Ectodermal cell (in vitro differentiated cells): ENCODE measurements around the gene ANXA1.

Source experiments
- H3K27ac ChIP-seq: 2 replicates; pipeline ENCODE4 v1.7.0; 2013; ENCODE audit warnings: mild to moderate bottlenecking, low read depth, low read length; ENCODE audit not compliant: insufficient read depth, poor library complexity, severe bottlenecking
- H3K27me3 ChIP-seq: 2 replicates; pipeline ENCODE4 v1.7.0; 2013; ENCODE audit warnings: mild to moderate bottlenecking, low read length; ENCODE audit not compliant: insufficient read depth, control insufficient read depth, poor library complexity, severe bottlenecking
- H3K36me3 ChIP-seq: one replicate; pipeline ENCODE4 v1.7.0; 2013; ENCODE audit warnings: low read length; ENCODE audit not compliant: control insufficient read depth, insufficient read depth
- H3K4me1 ChIP-seq: one replicate; pipeline ENCODE4 v1.7.0; 2013; ENCODE audit warnings: low read length; ENCODE audit not compliant: control insufficient read depth, insufficient read depth
- H3K4me3 ChIP-seq: 2 replicates; pipeline ENCODE4 v1.7.0; 2013; ENCODE audit warnings: low read depth, low read length, control low read depth; ENCODE audit not compliant: insufficient read depth
- H3K9me3 ChIP-seq: 2 replicates; pipeline ENCODE4 v1.7.0; 2013; ENCODE audit warnings: mild to moderate bottlenecking, low read length, moderate library complexity; ENCODE audit not compliant: control insufficient read depth
- WGBS, 2 experiments: methylation state at CpG; one replicate each; pipeline ENCODE4 v1.1.7; 2013; ENCODE audit warnings: missing lambda C conversion rate in 2 of 2; 5-methylcytosine and 5-hydroxymethylcytosine counted together

The ANXA1 gene

GRCh38 chr9:73204936-73205335 is 53.3 kb downstream of the ANXA1 start:
- Histone ChIP-seq H3K4me1 (peaks cover 3% of the 10 kb centered on the region), H3K27me3 (no peaks in the 10 kb centered on the region), H3K9me3 (no peaks in the 10 kb centered on the region), H3K4me3 (no peak overlapping the region), H3K36me3 (no peaks in the 10 kb centered on the region), H3K27ac (no peak overlapping the region)
- WGBS, 2 experiments = 62 to 65% methylated on average over 3 of the region's 4 CpGs

- Histone ChIP-seq H3K4me3 (no peak overlapping the region), H3K9me3 (no peaks in the 10 kb centered on the region), H3K27me3 (no peaks in the 10 kb centered on the region), H3K36me3 (no peaks in the 10 kb centered on the region), H3K4me1 (no peaks in the 10 kb centered on the region), H3K27ac (no peak overlapping the region)
- no CpG with 5 or more reads among the region's 1 CpG for WGBS, 2 experiments
Observed at GRCh38 chr9:73206851-73207250, 55.2 kb downstream of the ANXA1 start.

GRCh38 chr9:73210886-73211666 is 59.4 kb downstream of the ANXA1 start:
- WGBS, 2 experiments = 58 to 93% methylated on average over 1 to 3 of the region's 3 CpGs
- Histone ChIP-seq H3K27me3 (no peaks in the 10 kb centered on the region), H3K9me3 (no peaks in the 10 kb centered on the region), H3K27ac (no peak overlapping the region), H3K4me1 (no peaks in the 10 kb centered on the region), H3K4me3 (no peak overlapping the region), H3K36me3 (no peaks in the 10 kb centered on the region)

- Histone ChIP-seq H3K27ac (no peak overlapping the region), H3K4me3 (no peak overlapping the region), H3K9me3 (no peaks in the 10 kb centered on the region), H3K36me3 (no peaks in the 10 kb centered on the region), H3K4me1 (no peaks in the 10 kb centered on the region), H3K27me3 (no peaks in the 10 kb centered on the region)
- 76 to 89% methylated on average over 2 of the region's 2 CpGs for WGBS, 2 experiments
Observed at GRCh38 chr9:73213300-73213699, 61.6 kb downstream of the ANXA1 start.

- no peak overlapping the region for H3K4me3 ChIP-seq
- H3K27me3 ChIP-seq = no peaks in the 10 kb centered on the region
- no peaks in the 10 kb centered on the region for H3K4me1 ChIP-seq
- WGBS, 2 experiments = 3% methylated on average over 3 of the region's 3 CpGs
- H3K9me3 ChIP-seq = no peaks in the 10 kb centered on the region
- H3K27ac ChIP-seq = no peak overlapping the region
- H3K36me3 ChIP-seq = no peaks in the 10 kb centered on the region
Observed at GRCh38 chr9:73215249-73215648, 63.6 kb downstream of the ANXA1 start.

- H3K27ac ChIP-seq = no peak overlapping the region
- no peaks in the 10 kb centered on the region for H3K4me1 ChIP-seq
- H3K4me3 ChIP-seq = no peak overlapping the region
- H3K36me3 ChIP-seq = no peaks in the 10 kb centered on the region
- no peaks in the 10 kb centered on the region for H3K27me3 ChIP-seq
- no peaks in the 10 kb centered on the region for H3K9me3 ChIP-seq
Observed at GRCh38 chr9:73216100-73216499, 64.4 kb downstream of the ANXA1 start.
